Gastrocnemius medialis (tissue), 4 donors: ENCODE measurements around the gene THOC3.
"Not testable (repeated sequence)": the region's sequence is repeated elsewhere in the genome, so short reads cannot be mapped to it uniquely, and the experiment has no call there.

Experiments
- CTCF ChIP-seq, 5 experiments: fragments of 450-650 bp in 3 of 5; fragments of 200-600 bp in 2 of 5; sonication (generic) in 2 of 5; IDR thresholded peaks in 4 of 5; conservative IDR thresholded peaks in 1 of 5; 1 replicate in 4 of 5; 2 replicates in 1 of 5; pipeline ENCODE4 v1.5.1; 2016 to 2019; ENCODE audit warnings: antibody characterized with exemption in 5 of 5, mild to moderate bottlenecking in 3 of 5, moderate library complexity in 3 of 5
- POLR2A ChIP-seq, 2 donors: fragments of 450-650 bp; IDR thresholded peaks; one replicate each; pipeline ENCODE4 v1.6.1; 2017; ENCODE audit warnings: antibody characterized with exemption in 2 of 2, mild to moderate bottlenecking in 2 of 2, moderate library complexity in 2 of 2

- TF ChIP-seq POLR2A (IDR thresholded peaks at IDR 0.05); CTCF (IDR thresholded peaks at IDR 0.05 in 4 of 5, conservative IDR thresholded peaks at IDR 0.05 in 1 of 5): not testable (repeated sequence)
Observed at GRCh38 chr5:175943253-175943652, 24.9 kb downstream of the THOC3 start.
